ENCODE data around the gene CPS1. TPM values are rescaled to one million over a fixed set of nuclear protein-coding genes. Genes with fewer than 3 reads are reported as not detected.

Gene CPS1
- total and polyA plus RNA-seq, 7 donors: 0.11 to 2.3 (median 0.55) TPM

DNA sequence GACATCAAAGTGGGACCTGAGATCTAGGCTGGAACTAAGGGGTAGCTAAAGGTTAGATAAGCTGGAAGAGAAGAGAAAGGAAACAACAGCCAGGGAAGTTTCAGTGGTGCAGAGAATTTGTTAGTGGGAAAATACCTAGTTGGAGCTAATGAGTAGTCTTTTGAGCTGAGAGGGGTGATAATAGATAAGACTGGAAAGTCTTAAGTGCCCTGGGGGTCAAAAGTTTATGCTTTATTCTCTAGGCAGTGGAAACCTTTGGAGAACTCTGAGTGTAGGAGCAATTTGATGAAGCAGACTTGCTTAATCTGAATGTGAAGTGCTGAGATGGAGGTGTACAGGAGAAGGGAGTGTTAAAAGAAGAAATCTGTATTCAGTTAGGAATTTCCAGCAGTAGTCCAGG, 90.8 kb downstream of the CPS1 start:
- no peaks in the 10 kb centered on the region for H3K36me3 ChIP-seq (ENCODE audit: insufficient read depth in 1 of 2, low read depth in 1 of 2)
- H3K9me3 ChIP-seq: no peaks in the 10 kb centered on the region
- no peak overlapping the region for H3K27ac ChIP-seq
- DNase-seq (no peak), ATAC-seq (no peak)
- peaks cover 0 to 2% (median 0%) of the 10 kb centered on the region in 3 donors for H3K27me3 ChIP-seq (ENCODE audit: insufficient read depth in 3 of 3, low read length in 2 of 3)
- TF ChIP-seq, protein P1, sequence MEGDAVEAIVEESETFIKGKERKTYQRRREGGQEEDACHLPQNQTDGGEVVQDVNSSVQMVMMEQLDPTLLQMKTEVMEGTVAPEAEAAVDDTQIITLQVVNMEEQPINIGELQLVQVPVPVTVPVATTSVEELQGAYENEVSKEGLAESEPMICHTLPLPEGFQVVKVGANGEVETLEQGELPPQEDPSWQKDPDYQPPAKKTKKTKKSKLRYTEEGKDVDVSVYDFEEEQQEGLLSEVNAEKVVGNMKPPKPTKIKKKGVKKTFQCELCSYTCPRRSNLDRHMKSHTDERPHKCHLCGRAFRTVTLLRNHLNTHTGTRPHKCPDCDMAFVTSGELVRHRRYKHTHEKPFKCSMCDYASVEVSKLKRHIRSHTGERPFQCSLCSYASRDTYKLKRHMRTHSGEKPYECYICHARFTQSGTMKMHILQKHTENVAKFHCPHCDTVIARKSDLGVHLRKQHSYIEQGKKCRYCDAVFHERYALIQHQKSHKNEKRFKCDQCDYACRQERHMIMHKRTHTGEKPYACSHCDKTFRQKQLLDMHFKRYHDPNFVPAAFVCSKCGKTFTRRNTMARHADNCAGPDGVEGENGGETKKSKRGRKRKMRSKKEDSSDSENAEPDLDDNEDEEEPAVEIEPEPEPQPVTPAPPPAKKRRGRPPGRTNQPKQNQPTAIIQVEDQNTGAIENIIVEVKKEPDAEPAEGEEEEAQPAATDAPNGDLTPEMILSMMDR (IDR thresholded peaks at IDR 0.05): no peak
- intact Hi-C loops (cut with DNase I): no loop called here
- no peak overlapping the region for H3K4me3 ChIP-seq
- no peaks in the 10 kb centered on the region for H3K4me1 ChIP-seq

DNA sequence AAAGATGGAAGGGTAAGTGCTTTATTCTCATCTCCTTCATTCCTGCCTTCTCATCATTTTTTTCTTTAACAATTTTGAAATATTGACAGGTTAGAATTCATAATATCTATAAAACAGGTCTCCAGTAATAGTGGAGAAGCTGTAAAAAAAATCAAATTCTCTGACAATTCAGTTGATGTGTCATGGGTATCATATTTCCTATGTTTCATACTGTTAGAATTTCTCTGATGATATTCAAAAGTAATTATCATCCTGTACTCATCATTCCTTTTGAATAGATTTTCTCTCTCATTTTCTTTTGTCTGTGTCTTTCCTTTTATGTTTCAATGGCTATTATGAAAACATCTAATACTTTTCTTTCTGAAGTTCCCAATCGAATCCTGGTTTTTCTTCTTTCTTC, 97.7 kb downstream of the CPS1 start:
- Histone ChIP-seq H3K27me3 (ENCODE audit: insufficient read depth in 3 of 3, low read length in 2 of 3) (peaks cover 0 to 2% (median 0%) of the 10 kb centered on the region in 3 donors), H3K36me3 (ENCODE audit: insufficient read depth in 1 of 2, low read depth in 1 of 2) (no peaks in the 10 kb centered on the region), H3K4me1 (no peaks in the 10 kb centered on the region), H3K27ac (no peak overlapping the region), H3K4me3 (no peak overlapping the region), H3K9me3 (no peaks in the 10 kb centered on the region)
- WGBS, 3 donors: 71 to 84% (median 76%) methylated on average over 1 of the region's 1 CpG
- TF ChIP-seq, protein P1 (IDR thresholded peaks at IDR 0.05): no peak
- DNase-seq (no peak), ATAC-seq (no peak)
- intact Hi-C loops (cut with DNase I): no loop called here

DNA sequence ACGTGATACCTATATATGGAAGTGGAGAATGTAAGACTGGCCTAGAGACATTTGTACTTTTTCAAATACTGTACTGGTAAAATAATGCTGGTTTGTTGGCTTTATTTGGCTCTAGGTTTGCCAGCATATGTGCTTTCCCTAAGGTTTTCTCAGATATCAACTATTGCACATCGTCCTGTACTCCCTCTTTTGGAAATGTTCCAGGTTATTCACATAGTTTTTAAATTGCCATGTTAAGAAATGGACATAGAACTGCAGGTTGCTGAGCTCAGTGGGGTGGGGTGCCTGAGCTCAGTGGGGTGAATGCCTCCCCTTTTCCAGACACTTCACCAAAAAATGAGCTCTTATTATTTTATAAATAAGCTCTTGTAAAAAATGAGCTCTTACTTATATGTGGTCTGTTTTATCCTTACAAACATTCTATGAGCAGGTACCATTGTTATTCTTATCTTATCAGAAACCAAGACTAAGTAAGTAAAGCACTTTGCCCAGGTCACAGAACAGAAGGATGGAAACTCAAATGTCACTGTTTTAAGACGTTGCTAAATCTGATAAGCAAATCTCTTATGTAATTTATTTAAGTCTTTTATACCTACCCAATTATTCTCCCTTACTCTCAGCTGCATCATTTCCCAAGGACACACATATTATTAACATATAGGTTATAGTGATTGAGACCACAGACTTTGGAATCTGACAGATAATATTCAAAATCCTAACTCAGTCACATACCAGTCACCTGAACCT, 99.0 kb downstream of the CPS1 start:
- intact Hi-C loops (cut with DNase I): no loop called here
- Histone ChIP-seq H3K4me1 (no peaks in the 10 kb centered on the region), H3K4me3 (no peak overlapping the region), H3K36me3 (ENCODE audit: insufficient read depth in 1 of 2, low read depth in 1 of 2) (no peaks in the 10 kb centered on the region), H3K9me3 (peaks cover under 1% of the 10 kb centered on the region), H3K27ac (no peak overlapping the region), H3K27me3 (ENCODE audit: insufficient read depth in 3 of 3, low read length in 2 of 3) (no peaks in the 10 kb centered on the region)
- TF ChIP-seq, protein P1 (IDR thresholded peaks at IDR 0.05): no peak
- no peak for ATAC-seq
- WGBS, 3 donors: 28 to 32% (median 29%) methylated on average over 3 of the region's 3 CpGs
- no peak for DNase-seq

DNA sequence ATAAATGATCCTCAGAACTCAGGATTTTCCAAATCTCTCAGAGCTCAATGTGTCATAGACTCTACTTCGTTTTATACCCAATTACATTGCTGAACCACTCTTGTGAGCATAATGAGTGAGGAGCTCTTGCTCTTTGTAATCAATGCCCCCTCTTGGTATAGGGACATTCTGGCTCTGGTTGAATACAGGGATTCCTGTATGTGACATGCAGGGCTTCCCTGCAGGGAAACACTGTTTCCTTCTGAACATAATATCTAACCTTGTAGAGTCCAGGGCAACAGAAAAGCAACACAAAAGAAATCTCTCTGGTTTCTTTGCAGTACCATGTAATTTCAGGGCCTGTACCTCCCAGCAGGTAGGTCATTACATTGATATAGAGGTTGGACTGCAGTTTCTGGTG, 101.5 kb downstream of the CPS1 start:
- Histone ChIP-seq H3K4me1 (no peaks in the 10 kb centered on the region), H3K27me3 (ENCODE audit: insufficient read depth in 3 of 3, low read length in 2 of 3) (no peaks in the 10 kb centered on the region), H3K9me3 (peaks cover 8% of the 10 kb centered on the region), H3K36me3 (ENCODE audit: insufficient read depth in 1 of 2, low read depth in 1 of 2) (no peaks in the 10 kb centered on the region), H3K27ac (no peak overlapping the region), H3K4me3 (no peak overlapping the region)
- intact Hi-C loops (cut with DNase I): no loop called here
- no peak for ATAC-seq
- DNase-seq: no peak
- WGBS, 3 donors: 69 to 73% (median 70%) methylated on average over 1 of the region's 1 CpG
- TF ChIP-seq, protein P1 (IDR thresholded peaks at IDR 0.05): no peak

DNA sequence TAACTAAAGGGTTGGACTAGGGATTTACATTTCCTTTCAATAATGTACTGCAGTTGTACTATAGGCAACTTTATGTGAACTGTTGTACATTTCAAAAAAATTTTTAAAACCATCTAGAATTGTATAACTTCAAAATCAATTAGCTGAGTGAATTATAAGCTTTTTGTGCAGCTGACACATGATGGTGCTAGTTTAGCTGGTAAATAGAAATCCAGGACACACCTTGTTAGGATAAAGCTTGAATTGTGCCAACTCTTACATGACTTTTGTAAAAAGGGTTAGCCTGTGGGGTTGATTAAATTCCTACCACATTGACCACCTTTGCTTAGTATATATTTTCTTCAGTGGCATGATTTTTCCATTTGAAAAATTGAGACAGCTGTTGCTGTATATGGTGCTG, 104.4 kb downstream of the CPS1 start:
- peaks cover 8% of the 10 kb centered on the region for H3K9me3 ChIP-seq
- no peak for DNase-seq
- no peaks in the 10 kb centered on the region for H3K4me1 ChIP-seq
- no peak for ATAC-seq
- TF ChIP-seq, protein P1 (IDR thresholded peaks at IDR 0.05): no peak
- no peaks in the 10 kb centered on the region for H3K27me3 ChIP-seq (ENCODE audit: insufficient read depth in 3 of 3, low read length in 2 of 3)
- intact Hi-C loops (cut with DNase I): no loop called here
- no peaks in the 10 kb centered on the region for H3K36me3 ChIP-seq (ENCODE audit: insufficient read depth in 1 of 2, low read depth in 1 of 2)
- no peak overlapping the region for H3K27ac ChIP-seq
- H3K4me3 ChIP-seq: no peak overlapping the region
